ENCODE measurements around the gene SLC5A2.
"Not testable (repeated sequence)": the region's sequence is repeated elsewhere in the genome, so short reads cannot be mapped to it uniquely, and the experiment has no call there.

The SLC5A2 gene

DNA sequence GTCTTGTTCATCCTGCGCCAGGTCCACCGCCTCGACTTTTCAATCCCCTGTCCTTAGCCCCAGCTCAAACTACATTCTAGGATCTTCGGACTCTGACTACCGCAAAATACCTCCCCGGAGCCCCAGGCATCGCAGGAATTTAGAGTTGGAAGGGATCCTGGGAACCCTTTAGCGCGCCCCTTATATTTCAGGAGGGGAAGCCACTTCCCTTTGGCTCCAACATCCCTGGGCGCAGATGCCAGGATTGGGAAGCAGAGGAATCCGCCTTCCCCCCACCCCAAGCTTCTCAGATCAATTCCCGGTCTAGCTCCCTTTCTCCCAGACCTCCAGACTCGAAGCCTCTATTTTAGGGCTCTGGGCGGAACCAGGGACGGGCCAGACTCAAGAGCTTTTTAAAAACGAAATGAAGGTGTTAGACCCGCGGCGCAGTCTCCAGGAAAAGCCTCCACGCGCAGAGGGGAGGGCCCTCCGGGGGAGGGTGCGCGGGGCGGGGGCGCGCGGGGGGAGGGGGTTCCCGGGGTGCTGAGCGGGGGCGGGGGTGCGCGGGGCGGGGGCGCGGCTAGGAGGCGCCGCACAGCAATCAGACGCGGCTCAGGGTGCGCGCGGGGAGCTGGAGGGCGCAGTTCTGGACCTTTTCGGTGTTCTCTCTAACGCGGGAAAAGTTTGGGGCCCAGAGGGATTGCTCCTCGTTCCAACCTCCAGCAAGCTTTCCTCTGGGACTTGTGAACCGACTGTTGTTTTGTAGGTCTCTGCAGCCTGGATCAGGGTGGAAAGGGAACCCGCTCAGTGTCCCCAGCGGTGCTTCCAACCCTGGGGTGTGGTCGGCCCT, 46.4 kb downstream of the SLC5A2 start:
- DNase-seq (ENCODE audit: low read depth): no peak

DNA sequence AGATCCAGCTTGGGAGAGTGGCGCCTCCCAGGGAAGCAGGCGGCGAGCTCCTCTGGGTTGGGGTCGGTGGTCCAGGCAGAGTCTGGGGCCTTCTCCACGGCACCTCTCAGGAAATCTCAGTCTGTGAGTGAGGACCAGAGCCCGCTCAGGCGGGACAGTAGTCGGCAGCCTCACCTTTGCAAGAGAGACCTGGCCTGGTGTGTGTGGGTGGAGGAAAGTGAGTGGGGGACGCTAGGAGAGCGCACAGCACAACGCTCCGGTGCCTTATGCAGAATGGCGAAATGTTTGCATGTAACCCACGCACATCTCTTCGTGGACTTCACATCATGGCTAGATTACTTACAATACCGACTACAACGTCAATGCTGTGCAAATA, 47.0 kb downstream of the SLC5A2 start:
- DNase-seq (ENCODE audit: low read depth): no peak

DNA sequence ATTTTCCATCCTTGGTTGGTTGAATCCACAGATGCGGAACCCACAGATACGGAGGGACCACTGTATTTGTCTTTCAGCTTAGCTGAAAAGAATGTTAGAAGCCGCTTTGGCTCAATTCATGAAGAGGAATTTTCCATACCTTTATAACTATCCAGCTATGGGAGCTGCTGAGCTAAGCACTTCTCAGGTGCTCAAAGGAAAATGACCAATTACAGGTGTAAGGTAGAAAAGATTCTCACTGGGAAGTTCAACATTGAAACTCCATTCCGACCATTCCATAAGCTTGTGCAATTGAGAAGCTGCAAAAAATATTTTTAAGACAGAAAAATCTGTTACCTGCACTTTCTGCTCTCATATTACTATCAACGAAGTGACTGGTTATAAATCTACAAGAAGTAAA, 47.5 kb downstream of the SLC5A2 start:
- no peak for DNase-seq (ENCODE audit: low read depth)

DNA sequence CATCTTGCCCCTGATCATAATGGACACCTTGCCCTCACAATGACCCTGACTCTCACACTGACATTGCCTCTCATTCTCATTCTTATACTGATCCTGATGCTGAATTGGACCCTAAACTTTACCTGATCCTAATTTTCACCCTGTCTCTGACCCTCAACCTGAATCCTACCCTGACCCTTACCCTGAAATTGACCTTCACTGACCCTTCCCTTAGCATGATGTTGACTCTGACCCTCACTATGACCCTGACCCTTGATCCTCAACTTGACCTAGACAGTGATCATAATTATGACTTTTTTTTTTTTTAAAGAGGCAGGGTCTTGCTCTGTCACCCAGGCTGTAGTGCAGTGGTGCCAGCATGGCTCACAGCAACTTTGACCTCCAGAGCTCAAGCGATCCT, 48.2 kb downstream of the SLC5A2 start:
- DNase-seq (ENCODE audit: low read depth): no peak

DNA sequence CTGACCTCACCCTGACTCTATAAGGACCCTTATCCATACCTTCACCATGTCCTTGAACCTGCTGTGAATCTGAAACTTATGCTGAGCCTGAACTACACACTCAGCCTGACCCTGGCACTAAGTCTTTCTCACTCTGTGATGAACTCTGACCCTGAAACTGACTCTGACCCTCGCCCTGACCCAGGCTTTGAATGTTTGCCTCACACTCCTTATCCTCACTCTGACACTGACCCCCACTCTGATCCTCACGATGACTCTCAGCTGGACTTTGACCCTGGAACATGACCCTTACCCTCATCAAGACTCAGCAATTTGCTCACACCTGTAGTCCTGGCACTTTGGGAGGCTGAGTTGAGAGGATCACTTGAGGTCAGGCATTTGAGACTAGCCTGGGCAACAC, 49.2 kb downstream of the SLC5A2 start:
- DNase-seq (ENCODE audit: low read depth): no peak

DNA sequence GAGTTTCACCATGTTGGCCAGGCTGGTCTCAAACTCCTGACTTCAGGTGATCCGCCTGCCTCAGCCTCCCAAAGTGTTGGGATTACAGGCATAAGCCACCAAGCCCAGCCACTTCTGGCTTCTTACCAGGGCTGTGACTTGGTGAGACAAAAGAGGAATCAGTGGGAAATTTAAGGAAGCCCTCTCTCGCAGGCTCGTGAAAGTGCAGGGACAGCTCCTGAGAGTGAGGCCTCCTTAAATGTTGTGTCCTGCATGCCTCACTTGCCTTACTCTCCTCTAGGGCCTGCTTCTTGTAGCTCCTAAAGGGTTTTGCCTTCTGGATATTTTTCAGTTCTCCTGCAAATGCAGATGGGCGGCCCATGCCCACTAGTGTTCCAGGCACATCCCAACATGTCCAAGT, 50.0 kb downstream of the SLC5A2 start:
- DNase-seq (ENCODE audit: low read depth): no peak

DNA sequence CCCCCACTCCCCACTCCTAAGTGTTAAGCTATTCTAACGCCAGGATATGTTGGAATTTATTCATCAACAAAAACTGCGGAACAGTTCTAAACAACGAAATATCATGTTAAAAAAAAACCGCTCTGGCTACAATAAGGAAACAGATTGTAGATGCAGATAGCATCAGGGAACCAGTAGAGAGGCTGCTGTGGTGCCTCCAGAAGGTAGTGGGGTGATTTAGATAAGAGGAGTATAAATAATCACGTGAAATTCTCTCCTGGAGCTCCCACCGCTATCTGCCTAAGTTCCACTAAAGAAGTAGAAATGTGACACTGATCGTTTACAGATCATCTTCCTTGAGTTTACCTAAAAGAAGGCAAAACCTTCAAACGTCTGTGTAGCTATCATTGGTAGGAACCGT, 52.8 kb downstream of the SLC5A2 start:
- DNase-seq (ENCODE audit: low read depth): no peak

DNA sequence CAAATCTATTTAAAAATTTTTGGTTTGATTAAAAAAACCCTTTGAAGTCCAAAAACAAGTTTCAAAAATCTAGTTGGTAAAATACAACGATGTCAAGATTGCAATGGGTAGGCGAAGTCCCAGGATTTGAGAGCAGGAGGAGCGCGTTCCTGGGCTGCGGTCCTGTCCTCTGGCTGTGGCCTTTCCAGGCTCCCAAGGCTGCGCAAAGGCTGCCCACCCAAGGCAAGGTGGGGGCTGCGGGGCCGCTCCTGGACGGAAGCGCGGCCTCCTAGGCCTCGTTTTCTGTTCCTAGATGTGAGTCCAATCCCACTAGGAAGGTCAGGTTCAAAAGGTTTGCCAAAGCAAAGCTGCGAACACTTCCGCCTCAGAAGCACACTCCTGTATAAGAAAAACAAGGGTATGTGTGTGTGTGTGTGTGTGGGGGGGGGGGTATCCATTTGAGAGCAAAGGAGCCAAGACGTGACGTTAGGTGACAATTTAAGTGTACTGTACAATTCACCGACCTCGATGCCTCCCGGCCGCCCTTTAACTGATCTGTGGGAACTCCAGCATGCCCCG, 54.0 kb downstream of the SLC5A2 start:
- no peak for DNase-seq (ENCODE audit: low read depth)

DNA sequence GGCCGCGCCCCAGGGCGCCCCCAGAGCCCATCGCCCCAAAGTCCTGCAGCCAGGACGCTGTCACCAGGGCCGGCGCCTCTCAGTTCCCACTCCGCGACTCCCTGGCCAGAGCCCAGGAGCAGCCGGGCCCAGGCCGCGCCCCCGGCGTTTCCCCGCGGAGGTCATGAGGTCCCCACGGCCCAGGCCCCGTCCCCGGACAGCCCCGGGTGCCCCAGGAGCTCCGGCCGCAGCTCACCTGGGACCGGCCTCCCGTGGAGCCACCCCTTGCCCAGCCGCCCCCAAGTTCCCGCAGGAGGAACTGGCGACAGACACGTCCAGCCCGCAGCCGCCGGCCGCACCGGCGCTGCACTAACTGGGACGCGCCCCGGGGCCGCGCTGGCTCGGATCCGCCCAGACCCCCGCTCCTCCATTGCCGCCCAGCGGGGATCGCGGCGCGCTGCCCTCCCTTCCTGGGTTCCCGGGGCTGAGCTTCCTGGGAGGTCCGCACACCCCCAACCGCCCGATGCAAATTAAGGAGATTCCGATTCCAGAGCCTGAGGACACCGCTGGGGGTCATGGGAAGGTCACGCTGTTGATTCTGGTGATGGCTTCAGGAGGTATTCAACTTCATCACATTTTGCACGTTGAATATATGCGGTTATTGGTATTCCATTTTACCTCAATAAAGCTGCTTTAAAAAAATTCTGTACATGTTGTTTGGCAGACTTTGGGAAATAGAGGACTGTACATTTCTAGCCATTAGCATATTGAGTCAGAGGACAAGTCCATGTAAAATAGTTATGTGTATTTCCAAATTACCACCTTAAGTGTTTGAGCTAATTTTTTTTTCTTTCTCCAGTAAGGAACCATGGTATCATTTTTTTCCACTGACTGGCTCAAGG, 54.7 kb downstream of the SLC5A2 start:
- no peak for DNase-seq (ENCODE audit: low read depth)

DNA sequence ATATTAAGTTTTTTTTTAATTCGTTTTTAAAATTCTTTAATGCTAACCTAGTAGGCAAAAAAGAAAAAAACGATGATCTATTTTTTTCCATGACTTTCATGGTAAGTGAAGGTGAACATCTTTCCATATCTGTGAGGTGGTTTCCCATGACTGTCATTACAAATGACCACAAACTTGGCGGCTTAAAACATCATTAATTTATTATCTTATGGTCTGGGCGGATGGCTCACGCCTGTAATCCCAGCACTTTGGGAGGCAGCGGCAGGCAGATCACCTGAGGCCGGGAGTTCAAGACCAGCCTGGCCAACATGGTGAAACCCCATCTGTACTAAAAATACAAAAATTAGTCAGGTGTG, 55.3 kb downstream of the SLC5A2 start:
- DNase-seq (ENCODE audit: low read depth): not testable (repeated sequence)

DNA sequence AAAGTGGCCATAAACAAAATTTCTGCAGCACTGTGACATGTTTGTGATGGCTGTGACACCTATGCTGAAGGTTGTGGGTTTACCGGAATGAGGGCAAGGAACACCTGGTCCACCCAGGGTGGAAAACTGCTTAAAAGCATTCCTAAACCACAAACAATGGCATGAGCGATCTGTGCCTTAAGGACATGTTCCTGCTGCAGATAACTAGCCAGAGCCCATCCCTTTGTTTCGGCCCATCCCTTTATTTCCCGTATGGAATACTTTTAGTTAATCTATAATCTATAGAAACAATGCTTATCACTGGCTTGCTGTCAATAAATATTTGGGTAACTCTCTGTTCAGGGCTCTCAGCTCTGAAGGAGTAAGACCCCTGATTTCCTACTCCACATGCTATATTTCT, 56.8 kb downstream of the SLC5A2 start:
- DNase-seq (ENCODE audit: low read depth): not testable (repeated sequence)
